ENCODE measurements around the gene MCOLN3.

Gene MCOLN3

GRCh38 chr1:85048296-85049064 lies at the start of gene MCOLN3:
TSS of gene MCOLN3 (minus strand) at chr1:85048500. CDS start at chr1:85045360, 3,140 bp downstream.
- DNase-seq, result no peak

- DNase-seq, result no peak
These were observed 45.3 kb upstream of the MCOLN3 start for GRCh38 chr1:85093644-85094043.

GRCh38 chr1:85091671-85092280 lies 43.5 kb upstream of the MCOLN3 start:
- no peak for DNase-seq

- DNase-seq, result no peak
These were observed 41.9 kb upstream of the MCOLN3 start for GRCh38 chr1:85090225-85090624.

GRCh38 chr1:85089203-85089602 lies 40.9 kb upstream of the MCOLN3 start:
- DNase-seq, result no peak

- DNase-seq, result no peak
These were observed 40.1 kb upstream of the MCOLN3 start for GRCh38 chr1:85088408-85088784.

GRCh38 chr1:85087659-85088407 lies 39.5 kb upstream of the MCOLN3 start:
- DNase-seq, result no peak

GRCh38 chr1:85085417-85085816 lies 37.1 kb upstream of the MCOLN3 start:
- no peak for DNase-seq

- DNase-seq, result no peak
These were observed 30.6 kb upstream of the MCOLN3 start for GRCh38 chr1:85078903-85079302.

- no peak for DNase-seq
These were observed 26.2 kb upstream of the MCOLN3 start for GRCh38 chr1:85074365-85074964.

- no peak for DNase-seq
These were observed 22.7 kb upstream of the MCOLN3 start for GRCh38 chr1:85070972-85071492.

GRCh38 chr1:85068846-85069245 lies 20.5 kb upstream of the MCOLN3 start:
- DNase-seq, result no peak

GRCh38 chr1:85065550-85065949 lies 17.2 kb upstream of the MCOLN3 start:
- no peak for DNase-seq

- DNase-seq, result no peak
These were observed 14.2 kb upstream of the MCOLN3 start for GRCh38 chr1:85062425-85063026.

- DNase-seq, result peak in 1 of 2 donors; percentile 29
These were observed 13.6 kb upstream of the MCOLN3 start for GRCh38 chr1:85061711-85062424.

GRCh38 chr1:85060038-85060437 lies 11.7 kb upstream of the MCOLN3 start:
- no peak for DNase-seq

- no peak for DNase-seq
These were observed 11.3 kb upstream of the MCOLN3 start for GRCh38 chr1:85059563-85059962.

- DNase-seq, result no peak
These were observed 10.5 kb upstream of the MCOLN3 start for GRCh38 chr1:85058786-85059185.

- no peak for DNase-seq
These were observed 10.0 kb upstream of the MCOLN3 start for GRCh38 chr1:85058311-85058710.

GRCh38 chr1:85054664-85055063 lies 6.4 kb upstream of the MCOLN3 start:
- DNase-seq, result no peak

- no peak for DNase-seq
These were observed 1.5 kb upstream of the MCOLN3 start for GRCh38 chr1:85049735-85050166.
